Osteocyte (in vitro differentiated cells): ENCODE results near the gene HMCN1. TPM values are rescaled to one million over a fixed set of nuclear protein-coding genes. Genes with fewer than 3 reads are reported as not detected.

Experiments
- DNase-seq: peaks from one replicate; pipeline ENCODE4 v3.0.0; 2021; ENCODE audit warnings: mixed read lengths; ENCODE audit not compliant: unreplicated experiment; ENCODE audit errors: extremely low spot score
- H3K27ac Mint-ChIP-seq: one replicate; pipeline ENCODE4 v1.8.0; 2021; ENCODE audit warnings: mild to moderate bottlenecking, mixed read lengths; ENCODE audit not compliant: unreplicated experiment
- H3K27me3 Mint-ChIP-seq: one replicate; pipeline ENCODE4 v1.8.0; 2021; ENCODE audit warnings: mixed read lengths; ENCODE audit not compliant: unreplicated experiment
- H3K36me3 Mint-ChIP-seq: one replicate; pipeline ENCODE4 v1.8.0; 2021; ENCODE audit warnings: mixed read lengths; ENCODE audit not compliant: unreplicated experiment
- H3K4me1 Mint-ChIP-seq: one replicate; pipeline ENCODE4 v1.8.0; 2021; ENCODE audit warnings: mixed read lengths; ENCODE audit not compliant: unreplicated experiment
- H3K4me3 Mint-ChIP-seq: one replicate; pipeline ENCODE4 v1.8.0; 2021; ENCODE audit warnings: mild to moderate bottlenecking, moderate library complexity, mixed read lengths; ENCODE audit not compliant: unreplicated experiment
- H3K9me3 Mint-ChIP-seq: one replicate; pipeline ENCODE4 v1.8.0; 2021; ENCODE audit warnings: mixed read lengths; ENCODE audit not compliant: unreplicated experiment
- total RNA-seq: library from RNA; stranded (reverse); gene quantifications from 2 replicates; pipeline ENCODE4 v1.2.1, GENCODE V29; 2021
- TF ChIP-seq, protein P1 (sequence below): fragments of 200-600 bp; sonication (generic); IDR thresholded peaks from 2 replicates; pipeline ENCODE4 v1.5.0; 2021; ENCODE audit warnings: antibody characterized with exemption, mild to moderate bottlenecking, moderate library complexity

HMCN1 gene
- total RNA-seq, 1 donor from 2014 or later, result 91.4 TPM

DNA sequence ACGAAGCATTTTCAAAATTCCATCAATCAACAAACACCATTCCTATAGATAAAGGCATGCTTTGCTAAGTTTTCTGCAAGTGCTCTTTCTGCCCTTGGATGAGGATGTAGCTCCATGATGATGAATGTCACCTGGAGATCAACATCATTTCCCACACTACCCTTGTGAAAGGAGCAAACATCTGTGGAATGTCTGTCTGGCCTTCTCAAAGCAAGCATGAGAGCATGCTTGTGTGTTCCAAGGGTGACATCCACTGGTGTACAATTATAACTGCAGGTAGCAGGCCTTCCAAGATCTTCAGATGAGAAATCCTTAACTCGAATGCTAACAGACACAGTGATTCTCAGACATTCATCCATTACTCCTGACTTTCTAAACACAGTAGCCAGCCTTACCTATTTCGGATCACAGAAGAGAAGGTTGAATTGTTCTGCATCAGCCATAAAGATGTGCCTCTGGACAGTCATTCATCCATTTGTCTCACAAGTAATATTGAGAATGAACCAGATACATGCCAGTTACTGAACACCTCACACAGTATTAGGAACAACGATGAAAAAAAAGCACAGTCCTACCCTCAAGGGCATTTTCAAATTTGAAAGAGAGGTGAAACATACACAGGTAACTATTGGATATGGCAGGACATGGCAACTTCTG is 478.5 kb downstream of the HMCN1 start:
- no peaks in the 10 kb centered on the region for H3K27me3 Mint-ChIP-seq
- no peak overlapping the region for H3K27ac Mint-ChIP-seq
- peaks cover 15% of the 10 kb centered on the region for H3K4me1 Mint-ChIP-seq

GRCh38 chr1:186213225-186213607 is 479.0 kb downstream of the HMCN1 start:
- no peaks in the 10 kb centered on the region for H3K36me3 Mint-ChIP-seq
- TF ChIP-seq, protein P1, sequence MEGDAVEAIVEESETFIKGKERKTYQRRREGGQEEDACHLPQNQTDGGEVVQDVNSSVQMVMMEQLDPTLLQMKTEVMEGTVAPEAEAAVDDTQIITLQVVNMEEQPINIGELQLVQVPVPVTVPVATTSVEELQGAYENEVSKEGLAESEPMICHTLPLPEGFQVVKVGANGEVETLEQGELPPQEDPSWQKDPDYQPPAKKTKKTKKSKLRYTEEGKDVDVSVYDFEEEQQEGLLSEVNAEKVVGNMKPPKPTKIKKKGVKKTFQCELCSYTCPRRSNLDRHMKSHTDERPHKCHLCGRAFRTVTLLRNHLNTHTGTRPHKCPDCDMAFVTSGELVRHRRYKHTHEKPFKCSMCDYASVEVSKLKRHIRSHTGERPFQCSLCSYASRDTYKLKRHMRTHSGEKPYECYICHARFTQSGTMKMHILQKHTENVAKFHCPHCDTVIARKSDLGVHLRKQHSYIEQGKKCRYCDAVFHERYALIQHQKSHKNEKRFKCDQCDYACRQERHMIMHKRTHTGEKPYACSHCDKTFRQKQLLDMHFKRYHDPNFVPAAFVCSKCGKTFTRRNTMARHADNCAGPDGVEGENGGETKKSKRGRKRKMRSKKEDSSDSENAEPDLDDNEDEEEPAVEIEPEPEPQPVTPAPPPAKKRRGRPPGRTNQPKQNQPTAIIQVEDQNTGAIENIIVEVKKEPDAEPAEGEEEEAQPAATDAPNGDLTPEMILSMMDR, result no peak
- no peak for DNase-seq
- no peaks in the 10 kb centered on the region for H3K27me3 Mint-ChIP-seq
- H3K4me1 Mint-ChIP-seq, result peaks cover 12% of the 10 kb centered on the region
- H3K4me3 Mint-ChIP-seq, result no peak overlapping the region
- no peak overlapping the region for H3K27ac Mint-ChIP-seq
- no peaks in the 10 kb centered on the region for H3K9me3 Mint-ChIP-seq

More for the DNA sequence above, 478.5 kb downstream of the HMCN1 start:
- no peaks in the 10 kb centered on the region for H3K9me3 Mint-ChIP-seq
- TF ChIP-seq, protein P1, result peak; percentile 96
- no peak overlapping the region for H3K4me3 Mint-ChIP-seq
- no peak for DNase-seq
- H3K36me3 Mint-ChIP-seq, result no peaks in the 10 kb centered on the region

DNA sequence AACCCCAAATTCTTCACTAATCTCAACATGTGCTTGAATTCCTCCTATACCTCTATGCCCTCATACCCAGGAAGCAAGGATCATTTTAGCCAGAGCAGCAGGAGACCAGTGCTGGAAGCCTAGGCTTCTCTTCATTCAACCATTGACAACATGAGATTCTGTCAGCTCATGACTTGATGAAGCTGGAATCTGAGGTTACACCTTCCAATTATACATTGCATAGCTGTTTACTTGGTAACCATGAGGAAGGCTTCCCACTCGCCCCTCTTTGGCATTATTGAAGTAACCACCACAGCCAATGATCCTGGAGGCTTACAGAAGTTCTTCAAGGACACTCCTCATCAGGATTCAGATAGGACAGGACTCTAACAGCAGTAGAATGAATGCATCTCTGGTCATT is 480.6 kb downstream of the HMCN1 start:
- H3K9me3 Mint-ChIP-seq, result no peaks in the 10 kb centered on the region
- H3K27ac Mint-ChIP-seq, result no peak overlapping the region
- peaks cover 13% of the 10 kb centered on the region for H3K4me1 Mint-ChIP-seq
- H3K36me3 Mint-ChIP-seq, result no peaks in the 10 kb centered on the region
- no peaks in the 10 kb centered on the region for H3K27me3 Mint-ChIP-seq
- TF ChIP-seq, protein P1, result no peak
- H3K4me3 Mint-ChIP-seq, result no peak overlapping the region
- DNase-seq, result no peak

DNA sequence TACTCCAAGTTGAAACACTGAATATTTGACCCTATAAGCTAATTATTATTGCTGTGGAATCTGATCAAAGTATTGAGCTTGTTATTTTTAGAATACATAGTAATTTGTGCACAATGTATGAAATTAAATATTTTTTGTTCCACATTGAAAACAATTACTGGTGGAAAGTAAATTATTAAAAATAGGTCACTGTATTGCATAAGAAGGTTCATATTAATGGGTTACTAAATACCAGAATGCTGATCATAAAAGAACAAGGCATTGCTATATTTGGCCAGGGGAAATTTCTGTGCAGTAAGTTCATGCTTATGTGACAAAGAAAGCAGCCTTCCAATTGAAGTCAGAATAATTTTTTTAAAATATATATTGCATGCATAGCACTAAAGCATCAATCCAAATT is 481.4 kb downstream of the HMCN1 start:
- H3K36me3 Mint-ChIP-seq, result no peaks in the 10 kb centered on the region
- TF ChIP-seq, protein P1, result no peak
- H3K9me3 Mint-ChIP-seq, result no peaks in the 10 kb centered on the region
- DNase-seq, result no peak
- no peak overlapping the region for H3K27ac Mint-ChIP-seq
- H3K27me3 Mint-ChIP-seq, result no peaks in the 10 kb centered on the region
- peaks cover 19% of the 10 kb centered on the region for H3K4me1 Mint-ChIP-seq
- H3K4me3 Mint-ChIP-seq, result no peak overlapping the region

- Mint-ChIP-seq H3K4me3 (no peak overlapping the region), H3K9me3 (no peaks in the 10 kb centered on the region), H3K36me3 (no peaks in the 10 kb centered on the region), H3K4me1 (peaks cover 16% of the 10 kb centered on the region), H3K27me3 (no peaks in the 10 kb centered on the region), H3K27ac (no peak overlapping the region)
- DNase-seq, result no peak
- TF ChIP-seq, protein P1, result no peak
Observed at GRCh38 chr1:186218654-186219352, 484.6 kb downstream of the HMCN1 start.
